ENCODE measurements around the gene UBN2.
A peak's percentile ranks its signal among the peaks of the same experiment; 100 is the strongest.
"Not testable (repeated sequence)": the region's sequence is repeated elsewhere in the genome, so short reads cannot be mapped to it uniquely, and the experiment has no call there.

UBN2 gene

GRCh38 chr7:139317939-139318505 is 87.0 kb downstream of the UBN2 start:
- DNase-seq (ENCODE audit: extremely low spot score): no peak
- POLR2A ChIA-PET: interaction anchor here (1.1 kb wide), 1 partner anchor 42 kb away, joined by 3 read pairs; the partner anchor contains the start of gene LUC7L2
- CTCF ChIA-PET: interaction anchor here (0.6 kb wide), 1 partner anchor 22 kb away, joined by 3 read pairs; no protein-coding TSS in a partner anchor
- TF ChIP-seq, protein P1, sequence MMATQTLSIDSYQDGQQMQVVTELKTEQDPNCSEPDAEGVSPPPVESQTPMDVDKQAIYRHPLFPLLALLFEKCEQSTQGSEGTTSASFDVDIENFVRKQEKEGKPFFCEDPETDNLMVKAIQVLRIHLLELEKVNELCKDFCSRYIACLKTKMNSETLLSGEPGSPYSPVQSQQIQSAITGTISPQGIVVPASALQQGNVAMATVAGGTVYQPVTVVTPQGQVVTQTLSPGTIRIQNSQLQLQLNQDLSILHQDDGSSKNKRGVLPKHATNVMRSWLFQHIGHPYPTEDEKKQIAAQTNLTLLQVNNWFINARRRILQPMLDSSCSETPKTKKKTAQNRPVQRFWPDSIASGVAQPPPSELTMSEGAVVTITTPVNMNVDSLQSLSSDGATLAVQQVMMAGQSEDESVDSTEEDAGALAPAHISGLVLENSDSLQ (IDR thresholded peaks at IDR 0.05): no peak
- TF ChIP-seq L3MBTL2 (conservative IDR thresholded peaks at IDR 0.05) (no peak), FOXK2 (IDR thresholded peaks at IDR 0.05) (no peak), FOXM1 (IDR thresholded peaks at IDR 0.05; ENCODE audit: borderline replicate concordance) (no peak), HDGF (IDR thresholded peaks at IDR 0.05; ENCODE audit: borderline replicate concordance) (no peak), LEF1 (IDR thresholded peaks at IDR 0.05; ENCODE audit: borderline replicate concordance) (no peak), ELF4 (IDR thresholded peaks at IDR 0.05) (no peak), SUZ12 (IDR thresholded peaks at IDR 0.05) (no peak)

DNA sequence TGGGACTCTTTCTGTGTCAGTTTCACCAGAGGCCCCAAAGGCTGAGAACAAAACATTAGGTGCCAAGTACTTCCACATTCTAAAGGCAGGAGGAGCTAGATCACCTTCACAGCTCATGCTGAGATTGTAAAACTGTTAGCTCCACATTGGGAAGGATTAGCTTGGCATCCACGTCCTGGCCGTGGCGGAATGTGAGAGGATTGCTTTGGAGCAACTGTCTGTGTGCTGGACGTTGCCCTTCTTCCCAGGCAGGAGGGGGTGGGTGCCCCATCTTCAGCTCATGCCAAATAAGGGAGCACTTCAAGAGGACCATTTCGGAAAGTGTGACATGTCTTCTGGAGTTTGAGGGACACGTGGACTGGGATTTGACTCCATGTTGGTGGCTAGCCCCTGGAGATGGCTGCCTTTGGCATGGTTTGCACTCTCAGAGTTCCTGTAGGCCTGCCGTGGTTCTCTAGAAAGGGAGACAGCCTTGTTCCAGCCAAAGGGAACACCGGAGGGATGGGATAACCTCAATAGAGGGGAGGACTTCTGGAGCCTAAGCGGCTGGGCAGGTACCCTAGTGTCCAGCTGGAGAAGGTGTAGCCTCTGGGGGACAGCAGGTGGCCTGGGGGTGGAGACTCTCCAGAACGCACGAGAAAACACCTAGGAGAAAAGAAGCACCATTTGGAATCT is 90.2 kb downstream of the UBN2 start:
- CTCF ChIA-PET: interaction anchor here (0.7 to 1.4 kb wide), 5 partner anchors 8 to 113 kb away, joined by 3 to 5 read pairs (median 4); no protein-coding TSS in a partner anchor
- TF ChIP-seq FOXA1 (IDR thresholded peaks at IDR 0.05): no peak
- no peak for TF ChIP-seq SUZ12 (IDR thresholded peaks at IDR 0.05)
- TF ChIP-seq ZNF384 (IDR thresholded peaks at IDR 0.05): no peak
- TF ChIP-seq FOXM1 (IDR thresholded peaks at IDR 0.05; ENCODE audit: borderline replicate concordance): no peak
- TF ChIP-seq SP1 (IDR thresholded peaks at IDR 0.05): no peak
- no peak for TF ChIP-seq LEF1 (IDR thresholded peaks at IDR 0.05; ENCODE audit: borderline replicate concordance)
- TF ChIP-seq ELF4 (IDR thresholded peaks at IDR 0.05): no peak
- no peak for TF ChIP-seq L3MBTL2 (conservative IDR thresholded peaks at IDR 0.05)
- TF ChIP-seq BHLHE40 (IDR thresholded peaks at IDR 0.05; ENCODE audit: borderline replicate concordance): no peak
- no peak for TF ChIP-seq FOXK2 (IDR thresholded peaks at IDR 0.05)
- TF ChIP-seq, protein P1 (IDR thresholded peaks at IDR 0.05): no peak
- no peak for TF ChIP-seq ARNT (IDR thresholded peaks at IDR 0.05)
- no peak for TF ChIP-seq NFRKB (IDR thresholded peaks at IDR 0.05)
- no peak for TF ChIP-seq TARDBP (IDR thresholded peaks at IDR 0.05)
- TF ChIP-seq CTBP1 (IDR thresholded peaks at IDR 0.05; ENCODE audit: borderline replicate concordance): no peak
- TF ChIP-seq HDGF (IDR thresholded peaks at IDR 0.05; ENCODE audit: borderline replicate concordance): no peak
- POLR2A ChIA-PET: interaction anchor here (1.1 kb wide), 1 partner anchor 19 kb away, joined by 7 read pairs; no protein-coding TSS in a partner anchor
- peak; percentile 69 for DNase-seq (ENCODE audit: extremely low spot score)

DNA sequence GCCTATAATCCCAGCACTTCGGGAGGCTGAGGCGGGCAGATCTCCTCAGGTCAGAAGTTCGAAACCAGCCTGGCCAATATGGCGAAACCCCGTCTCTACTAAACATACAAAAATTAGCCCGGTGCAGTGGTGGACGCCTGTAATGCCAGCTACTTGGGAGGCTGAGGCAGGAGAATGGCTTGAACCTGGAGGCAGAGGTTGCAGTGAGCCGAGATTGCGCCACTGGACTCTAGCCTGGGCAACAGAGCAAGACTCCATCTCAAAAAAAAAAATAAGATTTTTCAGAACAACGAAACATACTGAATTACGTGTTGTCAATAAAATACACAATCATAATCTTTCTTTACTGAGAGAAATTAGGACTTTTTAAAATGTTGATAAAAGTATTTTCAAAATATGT is 93.7 kb downstream of the UBN2 start:
- POLR2A ChIA-PET; DNase-seq (ENCODE audit: extremely low spot score); CTCF ChIA-PET: not testable (repeated sequence)

DNA sequence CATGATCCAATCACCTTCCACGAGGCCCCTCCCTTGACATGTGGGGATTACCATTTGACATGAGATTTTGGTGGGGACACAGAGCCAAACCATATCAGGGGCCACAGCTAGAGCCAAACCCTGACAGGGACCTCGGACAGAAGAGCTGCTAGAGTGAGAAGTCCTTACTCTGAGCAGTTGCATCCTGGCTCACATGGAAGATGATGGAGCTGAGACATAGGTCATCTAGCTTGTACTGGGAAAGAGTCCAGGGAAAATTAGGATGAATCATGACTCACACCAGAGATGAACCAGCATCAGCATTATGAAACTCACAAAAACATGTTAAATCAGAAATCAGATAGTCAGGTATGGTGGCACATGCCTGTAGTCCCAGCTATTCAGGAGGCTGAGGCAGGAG is 97.3 kb downstream of the UBN2 start:
- ChIA-PET CTCF (interaction anchor here (1.0 kb wide), 1 partner anchor 12 kb away, joined by 4 read pairs; no protein-coding TSS in a partner anchor), POLR2A (interaction anchor here (0.7 to 2.1 kb wide), 2 partner anchors 11 to 31 kb away, joined by 3 to 10 read pairs; partner anchors contain the start of gene LUC7L2)
- TF ChIP-seq HDGF (IDR thresholded peaks at IDR 0.05; ENCODE audit: borderline replicate concordance) (no peak), NFRKB (IDR thresholded peaks at IDR 0.05) (no peak), FOXM1 (IDR thresholded peaks at IDR 0.05; ENCODE audit: borderline replicate concordance) (no peak), ARNT (IDR thresholded peaks at IDR 0.05) (no peak), LEF1 (IDR thresholded peaks at IDR 0.05; ENCODE audit: borderline replicate concordance) (no peak), FOXA1 (IDR thresholded peaks at IDR 0.05) (no peak), L3MBTL2 (conservative IDR thresholded peaks at IDR 0.05) (no peak), BHLHE40 (IDR thresholded peaks at IDR 0.05; ENCODE audit: borderline replicate concordance) (no peak), TARDBP (IDR thresholded peaks at IDR 0.05) (no peak), ZNF384 (IDR thresholded peaks at IDR 0.05) (no peak), SP1 (IDR thresholded peaks at IDR 0.05) (no peak), FOXK2 (IDR thresholded peaks at IDR 0.05) (no peak), ELF4 (IDR thresholded peaks at IDR 0.05) (no peak), SUZ12 (IDR thresholded peaks at IDR 0.05) (no peak), CTBP1 (IDR thresholded peaks at IDR 0.05; ENCODE audit: borderline replicate concordance) (no peak)
- TF ChIP-seq, protein P1 (IDR thresholded peaks at IDR 0.05): no peak
- DNase-seq (ENCODE audit: extremely low spot score): no peak

GRCh38 chr7:139329119-139329518 is 98.1 kb downstream of the UBN2 start:
- TF ChIP-seq L3MBTL2 (conservative IDR thresholded peaks at IDR 0.05) (no peak), LEF1 (IDR thresholded peaks at IDR 0.05; ENCODE audit: borderline replicate concordance) (no peak), SUZ12 (IDR thresholded peaks at IDR 0.05) (no peak), BHLHE40 (IDR thresholded peaks at IDR 0.05; ENCODE audit: borderline replicate concordance) (no peak), HDGF (IDR thresholded peaks at IDR 0.05; ENCODE audit: borderline replicate concordance) (no peak), ELF4 (IDR thresholded peaks at IDR 0.05) (no peak), ARNT (IDR thresholded peaks at IDR 0.05) (no peak), FOXA1 (IDR thresholded peaks at IDR 0.05) (no peak)
- ChIA-PET CTCF (interaction anchor here (1.0 to 2.4 kb wide), 4 partner anchors 8 to 106 kb away, joined by 3 to 6 read pairs (median 4); no protein-coding TSS in a partner anchor), POLR2A (interaction anchor here (1.1 to 2.1 kb wide), 2 partner anchors 11 to 30 kb away, joined by 4 to 10 read pairs; partner anchors contain the start of gene LUC7L2)
- DNase-seq (ENCODE audit: extremely low spot score): no peak
